ENCODE measurements around the gene BBS4.
"Not testable (repeated sequence)": the region's sequence is repeated elsewhere in the genome, so short reads cannot be mapped to it uniquely, and the experiment has no call there.

BBS4 gene

GRCh38 chr15:72685925-72686794 lies at the start of gene BBS4, which contains the start of gene HIGD2B:
Gene BBS4, plus strand, starts transcription at chr15:72686207. Its CDS starts 21 bp downstream, at chr15:72686228.
Gene HIGD2B, minus strand, starts transcription at chr15:72686182. Its CDS starts 9,808 bp downstream, at chr15:72676374.
- DNase-seq: no peak

- not testable (repeated sequence) for DNase-seq
Observed at GRCh38 chr15:72636519-72637282, 49.3 kb upstream of the BBS4 start.

- DNase-seq: not testable (repeated sequence)
Observed at GRCh38 chr15:72639759-72640483, 46.1 kb upstream of the BBS4 start.

GRCh38 chr15:72642271-72642670 lies 43.7 kb upstream of the BBS4 start:
- not testable (repeated sequence) for DNase-seq

GRCh38 chr15:72648631-72649253 lies 37.3 kb upstream of the BBS4 start:
- not testable (repeated sequence) for DNase-seq

GRCh38 chr15:72654397-72654796 lies 31.6 kb upstream of the BBS4 start, which contains the start of gene GOLGA6B:
Gene GOLGA6B, plus strand, starts transcription at chr15:72654697. Its CDS starts 41 bp downstream, at chr15:72654738.
- not testable (repeated sequence) for DNase-seq

- not testable (repeated sequence) for DNase-seq
Observed at GRCh38 chr15:72656014-72656413, 30.0 kb upstream of the BBS4 start.

GRCh38 chr15:72661081-72661480 lies 24.9 kb upstream of the BBS4 start:
- not testable (repeated sequence) for DNase-seq

GRCh38 chr15:72663931-72664330 lies 22.1 kb upstream of the BBS4 start:
- DNase-seq: not testable (repeated sequence)

GRCh38 chr15:72665706-72666105 lies 20.3 kb upstream of the BBS4 start:
- not testable (repeated sequence) for DNase-seq

- DNase-seq: not testable (repeated sequence)
Observed at GRCh38 chr15:72669803-72670202, 16.2 kb upstream of the BBS4 start.

GRCh38 chr15:72670656-72671352 lies 15.2 kb upstream of the BBS4 start:
- DNase-seq: not testable (repeated sequence)

- DNase-seq: no peak
Observed at GRCh38 chr15:72671525-72671924, 14.5 kb upstream of the BBS4 start.

- DNase-seq: no peak
Observed at GRCh38 chr15:72676838-72677237, 9.2 kb upstream of the BBS4 start.

GRCh38 chr15:72680931-72681330 lies 5.1 kb upstream of the BBS4 start:
- DNase-seq: no peak

GRCh38 chr15:72682772-72683171 lies 3.2 kb upstream of the BBS4 start:
- no peak for DNase-seq

- no peak for DNase-seq
Observed at GRCh38 chr15:72685301-72685924, 594 bp upstream of the BBS4 start.

- no peak for DNase-seq
Observed at GRCh38 chr15:72688697-72689096, 2.7 kb downstream of the BBS4 start.

- DNase-seq: no peak
Observed at GRCh38 chr15:72690938-72691337, 4.9 kb downstream of the BBS4 start.

- no peak for DNase-seq
Observed at GRCh38 chr15:72698938-72699337, 12.9 kb downstream of the BBS4 start.

All from hypothalamus (tissue), 51 donors.